HT-29 (cell line): ENCODE measurements around the gene CLK1. TPM values are rescaled to one million over a fixed set of nuclear protein-coding genes. Genes with fewer than 3 reads are reported as not detected.
A peak's percentile ranks its signal among the peaks of the same experiment; 100 is the strongest.
"Not testable (repeated sequence)": the region's sequence is repeated elsewhere in the genome, so short reads cannot be mapped to it uniquely, and the experiment has no call there.

Experiments used
- DNase-seq: peaks from one replicate; pipeline ENCODE4 v3.0.0-alpha.2; 2015; ENCODE audit warnings: low spot score
- total RNA-seq: library from RNA; depleted of rRNA; stranded (reverse); fragments of >200 nt; shearing (Covaris generic); gene quantifications from 2 replicates; pipeline ENCODE4 v1.2.3, GENCODE V29; 2014

The CLK1 gene
- total RNA-seq, 1 experiment from 2014 or later, result 39.1 TPM

DNA sequence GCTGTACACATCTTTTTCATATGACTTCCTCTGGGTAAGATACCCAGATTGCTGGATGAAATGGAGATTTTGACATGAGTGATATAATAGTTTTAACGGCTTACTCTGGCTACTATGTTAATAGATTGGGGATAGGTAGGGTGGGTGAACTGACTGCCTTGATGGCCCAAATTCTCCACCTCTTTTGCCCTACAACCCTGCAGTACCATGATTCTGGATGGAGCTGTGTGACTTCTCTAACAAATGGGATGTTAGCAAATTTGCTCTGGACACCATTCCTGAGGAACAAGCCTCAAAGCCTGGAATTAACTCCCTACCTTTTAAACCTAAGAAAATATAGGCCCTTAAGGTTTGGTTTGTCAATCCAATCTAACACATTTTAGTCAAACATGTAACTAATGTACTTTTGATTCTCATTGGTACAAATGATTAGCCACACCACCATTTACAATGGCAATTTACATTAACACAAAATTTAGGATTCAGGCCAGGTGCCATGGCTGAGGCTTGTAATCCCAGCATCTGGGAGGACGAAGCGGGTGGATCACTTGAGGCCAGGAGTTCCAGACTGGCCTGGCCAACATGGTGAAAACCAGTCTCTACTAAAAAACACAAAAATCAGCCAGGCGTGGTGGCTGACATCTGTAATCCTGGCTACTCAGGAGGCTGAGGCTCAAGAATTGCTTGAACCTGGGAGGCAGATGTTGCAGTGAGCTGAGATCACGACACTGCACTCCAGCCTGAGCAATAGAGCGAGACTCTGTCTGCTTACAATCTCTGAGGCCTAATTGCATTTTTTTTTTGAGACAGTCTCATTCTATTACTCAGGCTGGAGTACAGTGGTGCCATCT lies 12.8 kb downstream of the CLK1 start:
- no peak for DNase-seq

DNA sequence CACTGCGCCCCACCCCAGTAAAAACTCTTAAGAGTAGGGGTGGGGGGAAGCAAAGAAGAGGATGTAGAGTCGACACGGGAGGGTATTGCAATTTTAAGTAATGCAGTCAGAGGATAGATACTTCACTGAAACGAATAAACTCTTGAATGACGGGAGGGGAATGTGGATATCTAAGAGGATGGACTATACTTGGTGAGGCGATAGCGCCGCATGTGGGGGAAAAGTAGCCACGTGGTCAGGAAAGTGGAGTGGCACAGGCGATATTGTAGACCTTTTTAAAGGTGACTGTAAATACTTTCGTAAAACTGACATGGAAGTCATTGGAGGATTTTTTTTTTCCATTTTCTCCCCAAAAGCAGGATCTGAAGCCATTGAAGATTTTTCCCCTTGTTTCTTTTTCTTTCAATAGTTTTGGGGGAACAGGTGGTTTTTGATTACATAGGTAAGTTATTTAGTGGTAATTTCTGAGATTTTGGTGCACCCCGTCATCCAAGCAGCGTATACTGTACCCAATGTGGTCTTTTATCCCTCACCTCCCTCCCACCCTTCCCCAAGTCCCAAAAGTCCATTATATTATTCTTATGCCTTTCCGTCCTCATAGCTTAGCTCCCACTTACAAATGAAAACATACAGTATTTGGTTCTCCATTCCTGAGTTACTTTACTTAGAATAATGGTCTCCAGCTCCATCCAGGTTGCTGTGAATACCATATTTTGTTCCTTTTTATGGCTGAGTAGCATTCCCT lies 13.8 kb downstream of the CLK1 start:
- no peak for DNase-seq

DNA sequence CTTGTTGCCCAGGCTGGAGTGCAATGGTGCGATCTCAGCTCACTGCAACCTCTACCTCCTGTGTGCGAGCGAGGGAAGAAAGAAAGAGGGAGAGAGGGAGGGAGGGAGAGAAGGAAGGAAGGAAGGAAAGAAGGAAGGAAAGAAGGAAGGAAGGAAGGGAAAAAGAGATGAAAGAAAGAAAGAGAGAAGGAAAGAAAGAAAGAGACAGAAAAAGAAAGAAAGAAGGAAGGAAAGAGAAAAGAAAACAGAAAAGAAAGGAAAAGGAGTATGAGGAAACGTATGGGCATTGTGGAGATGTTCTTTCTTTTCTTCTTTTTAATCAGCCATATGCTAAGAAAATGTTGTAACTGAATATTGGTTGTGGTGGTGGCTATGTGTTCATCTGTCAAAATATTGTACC lies 16.5 kb downstream of the CLK1 start:
- no peak for DNase-seq

DNA sequence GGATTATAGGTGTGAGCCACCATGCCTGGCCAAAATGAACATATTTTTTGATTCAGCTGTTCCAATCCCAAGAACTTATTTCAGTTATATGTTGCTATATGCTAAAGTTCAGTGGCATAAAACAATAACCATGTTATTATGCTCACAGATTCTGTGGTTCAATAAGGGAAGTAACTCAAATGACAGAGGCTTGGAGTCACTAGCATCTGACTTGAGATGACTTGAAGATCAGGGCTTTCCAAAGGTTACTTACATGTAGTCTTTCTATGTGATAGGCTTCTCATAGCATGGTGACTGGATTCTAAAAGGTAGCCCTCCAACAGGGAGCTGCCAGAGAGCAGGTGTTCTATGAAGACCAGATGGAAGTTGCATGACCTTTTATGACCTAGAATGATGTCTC lies 17.2 kb downstream of the CLK1 start:
- DNase-seq, result no peak

DNA sequence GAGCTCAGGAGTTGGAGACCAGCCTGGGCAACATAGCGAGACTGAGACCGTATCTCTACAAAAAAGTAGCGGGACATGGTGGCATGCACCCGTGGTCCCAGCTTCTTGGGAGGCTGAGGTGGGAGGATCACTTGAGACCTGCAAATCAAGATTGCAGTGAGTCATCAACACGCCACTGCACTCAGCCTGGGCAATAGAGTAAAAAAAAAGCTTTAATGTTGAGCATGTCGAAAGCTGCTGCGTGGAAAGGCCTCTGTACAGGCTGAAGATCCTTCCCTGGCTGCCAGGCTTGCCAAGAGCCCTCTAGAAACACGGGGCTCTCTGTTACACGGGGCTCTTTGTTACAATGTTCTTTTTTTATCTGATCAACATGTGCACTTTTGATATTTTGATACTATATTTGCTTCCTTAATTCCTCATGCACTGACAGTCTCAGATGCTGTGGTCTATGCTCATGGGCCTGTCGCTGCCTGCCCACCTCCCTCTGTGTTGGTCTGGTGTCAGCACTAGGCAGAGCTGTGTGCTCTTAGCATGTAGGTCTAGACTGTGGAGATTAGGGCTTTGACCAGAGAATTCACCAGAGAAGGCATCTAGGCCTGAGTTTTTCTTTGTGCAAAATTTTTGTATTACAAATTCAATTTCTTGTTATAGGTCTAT lies 18.7 kb downstream of the CLK1 start:
- DNase-seq, result no peak

DNA sequence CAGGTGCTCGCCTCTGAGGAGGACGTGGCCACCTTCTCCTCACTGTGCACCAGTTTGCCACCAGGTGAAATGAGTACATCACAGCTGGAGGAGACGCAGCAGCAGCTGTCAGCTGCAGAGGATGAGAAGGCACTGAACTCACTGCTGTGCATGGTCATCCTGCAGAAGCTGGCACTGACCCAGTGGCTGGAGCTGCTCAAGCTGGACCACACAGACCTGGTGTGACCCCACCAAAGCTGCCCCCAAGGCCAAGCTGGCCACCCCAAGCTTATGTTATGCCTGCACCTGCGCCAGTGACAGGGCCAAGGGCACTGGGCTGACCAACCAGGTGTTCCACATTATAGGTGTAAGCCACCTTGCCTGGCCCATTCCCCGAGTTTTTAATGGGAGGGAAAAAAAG lies 19.3 kb downstream of the CLK1 start:
- DNase-seq, result no peak

DNA sequence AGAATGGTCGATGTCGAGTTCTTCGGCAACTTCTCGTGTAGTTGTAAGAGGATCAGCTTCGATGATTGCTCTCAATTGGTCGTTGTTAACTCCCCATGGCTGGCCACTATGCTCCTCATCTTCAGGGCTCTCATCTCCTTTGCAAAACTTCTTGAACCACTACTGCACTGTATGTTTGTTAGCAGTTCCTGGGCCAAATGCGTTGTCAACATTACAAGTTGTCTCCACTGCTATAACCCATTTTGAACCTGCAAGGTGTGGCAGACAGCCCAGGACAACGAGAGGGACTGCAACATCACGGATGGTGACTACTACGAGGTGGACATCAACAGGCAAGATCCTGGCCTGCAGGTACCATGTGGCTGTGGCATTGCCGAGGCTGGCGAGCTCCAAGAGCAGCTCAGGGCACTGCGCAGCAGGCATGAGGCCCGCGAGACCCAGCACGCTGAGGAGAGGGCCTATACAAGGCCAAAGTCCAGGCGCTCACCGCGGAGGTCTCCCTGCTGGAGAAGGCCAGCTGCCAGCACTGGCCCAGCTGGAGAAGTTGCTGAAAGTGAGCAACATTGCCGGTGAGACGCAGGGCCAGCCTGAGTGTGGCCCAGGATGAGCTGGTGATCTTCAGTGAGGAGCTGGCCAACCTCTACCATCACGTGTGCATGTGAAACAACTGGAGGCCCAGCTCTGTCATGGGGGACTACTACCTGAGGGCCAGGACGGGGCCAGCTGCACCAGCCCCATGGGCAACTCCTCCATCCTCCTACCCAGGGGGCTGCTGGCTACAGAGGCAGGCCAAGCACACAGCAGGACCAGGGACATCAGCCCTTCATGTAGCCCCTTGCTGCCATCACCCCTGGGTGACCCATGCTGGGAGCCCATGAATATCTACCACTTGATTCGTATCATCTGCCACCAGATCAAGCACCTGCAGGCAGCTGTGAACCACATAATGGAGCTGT lies 20.2 kb downstream of the CLK1 start:
- DNase-seq, result no peak

DNA sequence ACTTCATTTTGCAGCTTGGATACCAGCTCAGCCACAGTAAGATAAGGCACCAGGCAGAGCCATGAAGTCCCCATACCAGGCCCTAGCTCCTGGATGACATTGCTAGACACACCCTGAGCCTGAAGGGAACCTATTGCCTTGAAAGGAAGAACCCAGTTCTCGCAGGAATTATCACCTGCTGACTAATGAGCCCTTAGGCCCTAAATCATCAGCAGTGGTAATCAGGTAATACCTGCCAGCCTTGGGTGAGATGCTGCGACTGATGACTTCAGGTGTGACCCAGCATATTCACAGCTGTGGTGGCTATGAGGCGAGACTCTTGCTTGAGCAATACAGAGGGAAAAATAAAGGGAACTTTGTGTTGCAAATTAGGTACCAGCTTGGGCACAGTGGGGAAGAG lies 24.9 kb downstream of the CLK1 start:
- no peak for DNase-seq

DNA sequence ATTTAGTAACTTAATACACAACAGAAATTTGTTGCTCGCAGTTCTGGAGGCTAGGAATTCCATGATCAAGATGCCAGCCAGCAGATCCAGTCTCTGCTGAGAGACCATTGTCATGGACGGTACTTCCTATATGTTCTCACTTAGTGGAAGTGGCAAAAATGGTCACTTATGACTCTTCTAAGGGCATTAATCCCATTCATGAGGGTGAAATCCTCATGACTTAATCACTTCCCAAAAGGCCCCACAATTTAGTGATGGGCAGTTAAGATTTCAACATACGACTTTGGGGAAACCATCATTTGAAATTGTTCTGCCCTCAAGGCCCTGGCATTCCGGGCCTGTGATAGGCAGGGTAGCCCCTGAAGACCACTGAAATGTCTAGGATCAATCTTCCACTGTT lies 29.8 kb downstream of the CLK1 start:
- no peak for DNase-seq

DNA sequence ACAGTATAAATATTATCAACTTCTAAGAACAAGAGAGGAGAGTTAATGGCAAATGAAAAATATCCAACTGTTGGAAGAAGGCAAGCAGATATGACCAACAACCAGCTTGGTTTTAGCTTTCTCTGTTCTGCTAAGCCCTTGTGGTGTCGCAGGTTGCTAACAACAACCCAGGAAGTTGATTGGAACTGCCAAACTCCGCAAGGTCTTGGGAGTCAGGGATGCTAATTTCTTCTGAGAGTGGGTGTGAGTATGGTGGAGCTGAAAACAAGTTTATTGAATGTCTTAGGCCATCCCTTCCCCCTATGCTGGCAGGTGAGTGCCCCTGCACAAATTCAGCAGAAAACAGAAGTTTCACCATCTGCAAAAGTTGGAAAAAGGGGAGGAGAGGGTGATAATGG lies 35.2 kb downstream of the CLK1 start:
- no peak for DNase-seq

DNA sequence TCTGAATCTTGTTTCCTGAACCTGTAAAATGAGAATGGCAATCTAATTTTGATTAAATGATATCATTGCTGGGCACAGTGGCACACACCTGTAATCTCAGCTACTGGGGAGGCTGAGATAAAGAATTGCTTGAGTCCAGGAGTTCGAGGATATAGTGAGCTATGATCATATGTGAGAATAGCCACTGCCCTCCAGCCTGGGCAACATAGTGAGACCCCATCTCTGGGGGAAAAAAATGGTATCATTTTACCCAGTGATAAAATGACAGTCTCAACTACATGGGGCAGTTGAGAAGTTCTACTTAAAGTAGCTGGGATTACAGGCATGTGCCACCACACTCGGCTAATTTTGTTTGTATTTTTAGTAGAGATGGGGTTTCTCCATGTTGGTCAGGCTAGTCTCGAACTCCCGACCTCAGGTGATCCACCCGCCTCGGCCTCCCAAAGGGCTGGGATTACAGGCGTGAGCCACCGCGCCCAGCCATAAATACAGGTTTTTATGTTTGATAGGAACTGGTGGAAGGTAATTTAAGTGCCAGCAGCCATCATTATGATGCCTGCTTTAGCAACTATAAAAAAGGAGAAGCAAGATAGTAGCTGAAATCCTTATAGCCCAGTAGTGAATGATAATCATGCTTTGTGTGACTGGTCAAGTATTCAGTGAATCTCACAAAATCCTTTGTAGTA lies 35.7 kb downstream of the CLK1 start:
- no peak for DNase-seq

DNA sequence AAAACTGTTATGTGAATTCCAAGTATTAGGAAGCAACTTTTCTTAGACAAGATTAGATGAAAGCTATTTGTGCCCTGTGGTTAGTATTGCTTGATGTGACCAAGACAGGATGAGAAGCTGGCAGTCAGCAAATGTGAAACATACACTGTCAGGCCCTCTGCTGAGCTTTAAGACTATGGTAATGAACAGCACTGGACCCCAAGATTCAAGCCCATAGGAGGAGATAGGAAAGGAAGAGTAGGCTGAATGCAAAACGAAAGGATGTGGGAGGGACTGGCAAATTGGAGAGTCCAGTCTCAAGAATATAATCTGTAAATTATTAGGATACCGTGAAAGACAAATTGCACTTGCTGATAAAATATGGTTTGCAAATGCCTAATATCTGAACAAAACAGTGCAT lies 36.4 kb downstream of the CLK1 start:
- no peak for DNase-seq

DNA sequence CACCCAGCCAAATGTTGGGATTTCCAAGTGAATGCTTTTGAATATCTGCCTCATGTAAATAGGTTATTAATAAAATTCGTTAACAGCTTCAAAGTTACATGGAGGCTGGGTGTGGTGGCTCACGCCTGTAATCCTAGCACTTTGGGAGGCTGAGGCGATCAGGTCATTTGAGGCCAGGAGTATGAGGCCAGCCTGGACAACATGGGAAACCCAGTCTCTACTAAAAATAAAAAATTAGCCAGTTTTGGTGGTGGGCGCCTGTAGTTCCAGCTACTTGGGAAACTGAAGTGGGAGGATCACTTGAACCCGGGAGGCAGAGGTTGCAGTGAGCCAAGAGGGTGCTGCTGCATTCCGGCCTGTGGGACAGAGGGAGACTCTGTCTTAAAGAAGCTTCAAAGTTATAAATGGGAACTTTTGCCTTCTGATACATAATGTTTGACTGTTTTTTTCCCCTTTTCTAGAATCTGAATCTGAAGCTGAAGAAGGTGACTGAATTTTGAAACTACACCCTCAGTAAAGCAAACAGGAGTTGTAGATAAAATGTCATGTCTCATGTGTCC lies 42.7 kb downstream of the CLK1 start:
- no peak for DNase-seq

DNA sequence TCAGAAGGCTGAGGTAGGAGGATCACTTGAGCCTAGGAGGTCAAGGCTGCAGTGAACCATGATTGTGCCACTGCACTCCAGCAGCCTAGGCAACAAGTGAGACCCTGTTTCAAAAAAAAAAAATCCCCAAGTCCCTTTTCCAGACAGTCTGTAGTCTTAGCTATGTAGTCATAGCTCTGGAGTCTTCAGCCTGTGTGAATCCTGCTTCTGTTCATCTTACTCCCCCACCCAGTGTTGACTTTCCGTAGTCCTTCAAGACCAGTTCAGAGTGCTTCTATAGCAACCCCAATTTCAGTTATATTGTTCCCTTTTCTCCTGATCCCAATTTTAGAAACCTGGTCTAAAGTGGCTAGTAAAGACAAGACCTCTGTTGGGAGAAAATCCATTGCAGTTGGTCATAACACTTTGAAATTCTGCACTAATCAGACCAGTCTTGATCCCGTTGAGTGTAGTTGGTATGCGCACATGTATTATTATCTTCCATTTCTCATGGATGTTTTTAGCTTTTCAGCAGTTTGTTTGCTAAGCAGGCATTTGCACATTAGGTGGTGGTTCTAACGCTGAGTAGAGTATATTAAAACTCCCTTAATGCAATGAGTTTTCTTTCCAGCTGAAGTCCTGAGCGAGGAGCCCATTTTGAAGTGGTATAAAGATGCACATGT lies 43.8 kb downstream of the CLK1 start:
- no peak for DNase-seq

DNA sequence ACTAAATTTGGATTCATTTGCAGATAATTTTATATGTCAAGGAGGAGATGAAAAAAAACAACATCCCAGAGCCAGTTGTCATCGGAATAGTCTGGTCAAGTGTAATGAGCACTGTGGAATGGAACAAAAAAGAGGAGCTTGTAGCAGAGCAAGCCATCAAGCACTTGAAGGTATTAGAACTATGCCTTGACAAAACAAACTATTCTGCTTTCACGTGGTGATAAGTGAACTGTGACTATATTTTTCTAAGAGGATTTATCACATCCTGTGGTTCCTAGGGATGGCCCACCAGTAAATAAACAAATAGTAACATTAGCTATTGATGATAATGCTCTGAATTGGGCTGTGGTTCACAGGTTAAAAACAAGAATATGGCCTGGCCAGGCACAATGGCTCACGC lies 45.7 kb downstream of the CLK1 start:
- DNase-seq, result not testable (repeated sequence)

DNA sequence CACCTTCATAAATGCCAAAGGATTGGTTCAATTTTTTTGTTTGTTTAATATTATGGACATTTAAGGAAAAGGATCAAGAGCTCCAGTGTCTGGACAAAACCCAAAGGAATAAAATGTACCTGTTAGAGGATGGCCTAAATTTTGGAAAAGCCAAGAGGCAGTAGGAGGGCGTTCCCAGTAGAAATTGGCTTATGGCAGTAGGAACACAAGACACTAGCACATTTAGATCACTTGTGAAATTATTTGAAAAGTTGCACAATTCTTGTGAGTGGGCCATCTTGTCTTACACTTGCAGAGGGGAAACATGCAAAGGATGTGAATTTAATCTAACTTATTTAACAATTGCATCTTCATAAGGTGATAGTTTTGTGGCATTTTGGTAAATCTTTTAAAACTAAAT lies 49.5 kb downstream of the CLK1 start:
- no peak for DNase-seq

DNA sequence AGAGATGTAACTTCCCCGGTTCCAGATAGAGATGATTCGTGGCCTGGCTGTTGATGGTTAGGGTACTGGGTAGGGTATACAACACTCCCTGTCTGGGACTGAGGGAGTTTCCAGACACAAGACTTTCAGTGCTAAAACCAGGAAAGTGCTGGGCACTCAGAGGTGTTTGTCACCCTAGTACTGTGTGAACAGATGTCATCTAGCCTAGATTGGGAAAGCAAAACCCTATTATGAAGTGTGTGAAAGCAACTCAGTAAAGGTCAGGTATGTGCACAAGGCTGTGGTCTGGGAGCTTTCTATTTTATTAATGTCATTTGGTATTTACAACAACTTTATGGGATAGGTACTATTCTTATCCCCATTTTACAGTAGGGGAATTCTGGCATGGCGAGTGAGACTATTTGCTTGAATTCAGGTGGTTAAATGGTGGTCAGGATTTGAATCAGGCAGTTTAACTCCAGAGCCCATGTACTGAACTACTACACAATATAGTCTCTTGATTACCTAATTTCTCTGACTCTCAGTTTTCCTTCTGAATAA lies 50.1 kb downstream of the CLK1 start:
- no peak for DNase-seq

DNA sequence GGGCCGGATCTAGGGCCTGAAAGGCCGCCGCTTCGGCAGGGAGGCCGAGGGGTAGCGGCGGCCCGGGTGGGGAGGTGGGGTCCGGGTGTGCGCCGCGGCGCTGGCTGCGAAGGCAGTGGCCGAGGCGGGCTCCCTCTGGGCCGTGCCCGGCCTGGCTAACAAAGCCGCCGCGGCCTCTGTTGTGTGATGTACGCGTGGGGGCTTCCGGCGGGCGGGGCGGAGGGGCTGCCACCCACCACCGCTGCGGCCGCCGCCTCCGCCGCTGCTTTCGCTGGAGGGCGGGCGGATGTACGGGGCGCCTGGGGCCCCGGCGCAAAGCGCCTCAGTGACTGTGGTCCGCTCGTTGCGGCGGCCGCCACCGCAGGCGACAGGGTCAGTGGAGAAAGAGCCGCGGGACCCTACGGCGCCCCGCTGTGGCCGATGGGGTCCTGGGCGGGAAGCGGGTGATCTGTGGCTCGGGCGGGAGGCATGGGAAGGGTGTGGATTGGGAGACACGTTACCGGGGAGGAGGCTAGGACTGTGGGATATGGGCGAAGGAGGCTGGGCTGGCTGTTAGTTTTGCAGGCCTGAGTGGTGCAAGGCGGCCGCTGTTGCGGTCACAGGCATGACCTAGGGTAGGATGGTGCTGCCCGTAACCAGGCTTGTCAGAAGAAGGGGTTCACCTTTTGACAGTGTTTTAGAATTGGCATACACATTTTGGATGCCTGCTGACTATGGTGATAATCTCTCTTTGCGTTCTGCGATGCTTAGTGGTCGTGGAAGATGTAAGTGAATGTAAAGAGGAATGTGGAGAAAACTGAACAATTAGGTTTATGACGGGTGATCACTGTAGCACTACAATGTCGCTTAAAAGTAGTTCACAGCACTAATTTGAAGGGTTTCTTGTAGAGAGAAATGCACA lies 52.1 kb downstream of the CLK1 start:
- DNase-seq, result peak; percentile 87
